Suprapubic skin (tissue), 4 donors: ENCODE results near the gene DSCAML1.

Experiments used
- CTCF ChIP-seq, 2 donors: fragments of 200-600 bp in 1 of 2; fragments of 450-650 bp in 1 of 2; sonication (generic) in 1 of 2; IDR thresholded peaks; one replicate each; pipeline ENCODE4 v1.5.1; 2016 to 2019; ENCODE audit warnings: antibody characterized with exemption in 2 of 2, mild to moderate bottlenecking in 1 of 2, moderate library complexity in 1 of 2
- EP300 ChIP-seq: sonication (generic); formaldehyde crosslinking; IDR thresholded peaks from one replicate; pipeline ENCODE4 v1.6.1; 2017; ENCODE audit warnings: antibody characterized with exemption
- POLR2A ChIP-seq, 2 donors: fragments of 450-650 bp; IDR thresholded peaks; one replicate each; pipeline ENCODE4 v1.6.1; 2017; ENCODE audit warnings: antibody characterized with exemption in 2 of 2, mild to moderate bottlenecking in 2 of 2, moderate library complexity in 2 of 2
- POLR2AphosphoS5 ChIP-seq, 3 donors: sonication (generic); formaldehyde crosslinking; IDR thresholded peaks; one replicate each; pipeline ENCODE4 v1.6.1; 2017; ENCODE audit warnings: antibody characterized with exemption in 3 of 3

- TF ChIP-seq CTCF (IDR thresholded peaks at IDR 0.05) (no peak), POLR2AphosphoS5 (IDR thresholded peaks at IDR 0.05) (no peak), POLR2A (IDR thresholded peaks at IDR 0.05) (no peak), EP300 (no peak)
Measured at GRCh38 chr11:117685566-117685965, 111.5 kb downstream of the DSCAML1 start.
